HEK293 (cell line): ENCODE data around the gene PLLP.

Source experiments
- ATF2 ChIP-seq: fragments of 450-650 bp; formaldehyde crosslinking; IDR thresholded peaks from 2 replicates; pipeline ENCODE4 v1.5.1; 2016; ENCODE audit warnings: missing biosample characterization, missing genetic modification characterization, low read depth
- ELK4 ChIP-seq: IDR thresholded peaks from 2 replicates; pipeline ENCODE4 v1.6.1; 2011; ENCODE audit warnings: mild to moderate bottlenecking, low read depth, low read length, borderline replicate concordance
- GLIS1 ChIP-seq: fragments of 450-650 bp; formaldehyde crosslinking; IDR thresholded peaks from 2 replicates; pipeline ENCODE4 v1.5.1; 2016; ENCODE audit warnings: missing biosample characterization, missing genetic modification characterization
- HOXD13 ChIP-seq: sonication (generic); formaldehyde crosslinking; IDR thresholded peaks from 2 replicates; pipeline ENCODE4 v1.8.0; 2022; ENCODE audit warnings: missing genetic modification reagents, borderline replicate concordance
- YY1 ChIP-seq: fragments of 450-650 bp; formaldehyde crosslinking; IDR thresholded peaks from 2 replicates; pipeline ENCODE4 v1.5.1; 2018; ENCODE audit warnings: missing biosample characterization, missing genetic modification characterization
- ZBTB1 ChIP-seq: fragments of 450-650 bp; formaldehyde crosslinking; IDR thresholded peaks from 2 replicates; pipeline ENCODE4 v1.5.1; 2016; ENCODE audit warnings: missing biosample characterization, missing genetic modification characterization
- ZBTB17 ChIP-seq: fragments of 450-650 bp; formaldehyde crosslinking; IDR thresholded peaks from 2 replicates; pipeline ENCODE4 v1.5.1; 2016; ENCODE audit warnings: missing biosample characterization, missing genetic modification characterization
- ZBTB26 ChIP-seq: fragments of 450-650 bp; formaldehyde crosslinking; optimal IDR thresholded peaks from 2 replicates; pipeline ENCODE3; 2016; ENCODE audit warnings: missing biosample characterization, mild to moderate bottlenecking, missing genetic modification characterization
- ZBTB7A ChIP-seq: fragments of 450-650 bp; formaldehyde crosslinking; IDR thresholded peaks from 2 replicates; pipeline ENCODE4 v1.5.1; 2016; ENCODE audit warnings: low read depth, missing biosample characterization, missing genetic modification characterization
- ZFP69B ChIP-seq: fragments of 450-650 bp; formaldehyde crosslinking; IDR thresholded peaks from 2 replicates; pipeline ENCODE4 v1.5.1; 2016; ENCODE audit warnings: missing biosample characterization, missing genetic modification characterization
- ZIC2 ChIP-seq: fragments of 450-650 bp; formaldehyde crosslinking; IDR thresholded peaks from 2 replicates; pipeline ENCODE4 v1.5.1; 2016; ENCODE audit warnings: missing biosample characterization, missing genetic modification characterization
- ZNF112 ChIP-seq: fragments of 450-650 bp; formaldehyde crosslinking; IDR thresholded peaks from 2 replicates; pipeline ENCODE4 v1.5.0; 2017; ENCODE audit warnings: missing biosample characterization, missing genetic modification characterization
- ZNF114 ChIP-seq: fragments of 450-650 bp; formaldehyde crosslinking; IDR thresholded peaks from 2 replicates; pipeline ENCODE4 v1.5.0; 2017; ENCODE audit warnings: missing biosample characterization, missing genetic modification characterization
- ZNF148 ChIP-seq: fragments of 450-650 bp; formaldehyde crosslinking; IDR thresholded peaks from 2 replicates; pipeline ENCODE4 v1.5.0; 2017; ENCODE audit warnings: missing biosample characterization, missing genetic modification characterization, borderline replicate concordance
- ZNF175 ChIP-seq: fragments of 450-650 bp; formaldehyde crosslinking; IDR thresholded peaks from 2 replicates; pipeline ENCODE4 v1.5.1; 2016; ENCODE audit warnings: missing biosample characterization, missing genetic modification characterization
- ZNF2 ChIP-seq: fragments of 450-650 bp; formaldehyde crosslinking; IDR thresholded peaks from 2 replicates; pipeline ENCODE4 v1.5.1; 2016; ENCODE audit warnings: missing biosample characterization, missing genetic modification characterization
- ZNF350 ChIP-seq: fragments of 450-650 bp; formaldehyde crosslinking; IDR thresholded peaks from 2 replicates; pipeline ENCODE4 v1.5.0; 2017; ENCODE audit warnings: missing biosample characterization, mild to moderate bottlenecking, missing genetic modification characterization
- ZNF366 ChIP-seq: fragments of 450-650 bp; formaldehyde crosslinking; conservative IDR thresholded peaks from 2 replicates; pipeline ENCODE4 v1.5.1; 2016; ENCODE audit warnings: missing biosample characterization, missing genetic modification characterization
- ZNF37A ChIP-seq: fragments of 450-650 bp; IDR thresholded peaks from 2 replicates; pipeline ENCODE4 v1.5.1; 2018; ENCODE audit warnings: missing biosample characterization, missing genetic modification characterization
- ZNF391 ChIP-seq: fragments of 450-650 bp; formaldehyde crosslinking; IDR thresholded peaks from 2 replicates; pipeline ENCODE4 v1.5.1; 2016; ENCODE audit warnings: low read depth, missing biosample characterization, missing genetic modification characterization, borderline replicate concordance
- ZNF48 ChIP-seq: fragments of 450-650 bp; formaldehyde crosslinking; IDR thresholded peaks from 2 replicates; pipeline ENCODE4 v1.5.1; 2016; ENCODE audit warnings: missing biosample characterization, missing genetic modification characterization
- ZNF530 ChIP-seq: fragments of 450-650 bp; formaldehyde crosslinking; IDR thresholded peaks from 2 replicates; pipeline ENCODE4 v1.5.1; 2016; ENCODE audit warnings: low read depth, missing biosample characterization, missing genetic modification characterization
- ZNF560 ChIP-seq: fragments of 450-650 bp; formaldehyde crosslinking; IDR thresholded peaks from 2 replicates; pipeline ENCODE4 v1.5.1; 2017; ENCODE audit warnings: missing biosample characterization, missing genetic modification characterization, borderline replicate concordance
- ZNF571 ChIP-seq: fragments of 450-650 bp; formaldehyde crosslinking; IDR thresholded peaks from 2 replicates; pipeline ENCODE4 v1.5.0; 2017; ENCODE audit warnings: missing biosample characterization, missing genetic modification characterization
- ZNF658 ChIP-seq: fragments of 450-650 bp; formaldehyde crosslinking; IDR thresholded peaks from 2 replicates; pipeline ENCODE4; 2016; ENCODE audit warnings: missing biosample characterization, missing genetic modification characterization
- ZNF677 ChIP-seq: fragments of 450-650 bp; IDR thresholded peaks from 2 replicates; pipeline ENCODE4 v1.5.0; 2018; ENCODE audit warnings: missing biosample characterization, mild to moderate bottlenecking, missing genetic modification characterization, moderate library complexity
- ZNF777 ChIP-seq: fragments of 450-650 bp; formaldehyde crosslinking; IDR thresholded peaks from 2 replicates; pipeline ENCODE4 v1.5.1; 2017; ENCODE audit warnings: missing biosample characterization, missing genetic modification characterization, borderline replicate concordance
- ZNF791 ChIP-seq: fragments of 450-650 bp; formaldehyde crosslinking; IDR thresholded peaks from 2 replicates; pipeline ENCODE4 v1.5.1; 2016; ENCODE audit warnings: missing biosample characterization, missing genetic modification characterization
- ZNF830 ChIP-seq: fragments of 450-650 bp; IDR thresholded peaks from 2 replicates; pipeline ENCODE4 v1.5.0; 2018; ENCODE audit warnings: missing biosample characterization, missing genetic modification characterization, low read depth, mild to moderate bottlenecking, moderate library complexity
- ZNF843 ChIP-seq: fragments of 450-650 bp; formaldehyde crosslinking; IDR thresholded peaks from 2 replicates; pipeline ENCODE4 v1.5.1; 2016; ENCODE audit warnings: missing biosample characterization, missing genetic modification characterization
- ZSCAN16 ChIP-seq: fragments of 450-650 bp; formaldehyde crosslinking; IDR thresholded peaks from 2 replicates; pipeline ENCODE4 v1.5.1; 2016; ENCODE audit warnings: missing biosample characterization, missing genetic modification characterization
- ZSCAN4 ChIP-seq: fragments of 450-650 bp; formaldehyde crosslinking; IDR thresholded peaks from 2 replicates; pipeline ENCODE4 v1.5.1; 2017; ENCODE audit warnings: missing biosample characterization, missing genetic modification characterization
- ZSCAN5A ChIP-seq: fragments of 450-650 bp; formaldehyde crosslinking; IDR thresholded peaks from 2 replicates; pipeline ENCODE4 v1.5.1; 2016; ENCODE audit warnings: missing biosample characterization, missing genetic modification characterization

The PLLP gene

GRCh38 chr16:57300387-57301125 lies 16.1 kb upstream of the PLLP start (continued):
- TF ChIP-seq ELK4 (no peak), ZNF391 (peak; percentile 85; the same call in 1 of the 2 replicates), GLIS1 (tag by site-specific recombination) (no peak), ZNF350 (tag by site-specific recombination) (no peak), ZSCAN4 (tag by site-specific recombination) (peak; percentile 47; the same call in 1 of the 2 replicates), ZNF791 (tag by site-specific recombination) (no peak), ZSCAN16 (no peak), ZNF830 (tag by site-specific recombination) (no peak), ZNF777 (no peak), ZIC2 (no peak), ZSCAN5A (0 out of 2 replicates have a peak, but pooled peaks have one; percentile 48), ZNF175 (tag by site-specific recombination) (no peak), ZNF571 (tag by site-specific recombination) (no peak), ZNF560 (tag by site-specific recombination) (no peak), ZFP69B (tag by site-specific recombination) (peak; percentile 55), ZBTB26 (no peak), ZNF112 (tag by site-specific recombination) (no peak), ZNF366 (tag by site-specific recombination) (peak; percentile 47; the same call in 1 of the 2 replicates), ZNF658 (tag by site-specific recombination) (no peak), ZNF48 (tag by site-specific recombination) (no peak), ZBTB1 (tag by site-specific recombination) (no peak), ZNF2 (tag by site-specific recombination) (peak; percentile 72), ZNF114 (tag by site-specific recombination) (no peak), ATF2 (no peak), ZBTB17 (tag by site-specific recombination) (peak; percentile 90), HOXD13 (CRISPR knock-in tag) (no peak), ZBTB7A (tag by site-specific recombination) (no peak), ZNF677 (tag by site-specific recombination) (no peak), ZNF148 (tag by site-specific recombination) (no peak; the same call in 1 of the 2 replicates), ZNF37A (tag by site-specific recombination) (no peak), ZNF843 (tag by site-specific recombination) (0 out of 2 replicates have a peak, but pooled peaks have one; percentile 12), YY1 (tag by site-specific recombination) (no peak), ZNF530 (tag by site-specific recombination) (no peak)
